NCI-H345 (cell line): Measurements from ENCODE around the gene NUMBL.

Experiments used
- DNase-seq: peaks from one replicate; lab custom pipeline; 2025; lab: John Stamatoyannopoulos, UW

The NUMBL gene

GRCh38 chr19:40716031-40716481 is 25.6 kb upstream of the NUMBL start:
- DNase-seq = peak; percentile 82

- peak; percentile 100 for DNase-seq
Observed at GRCh38 chr19:40714441-40715299, 24.2 kb upstream of the NUMBL start.

GRCh38 chr19:40713939-40714338 is 23.5 kb upstream of the NUMBL start:
- no peak for DNase-seq

- no peak for DNase-seq
Observed at GRCh38 chr19:40709817-40710216, 19.4 kb upstream of the NUMBL start.

- DNase-seq = no peak
Observed at GRCh38 chr19:40707615-40708014, 17.2 kb upstream of the NUMBL start.

- DNase-seq = no peak
Observed at GRCh38 chr19:40705950-40706619, 15.6 kb upstream of the NUMBL start.

GRCh38 chr19:40705362-40705651 is 14.9 kb upstream of the NUMBL start:
- no peak for DNase-seq

- DNase-seq = no peak
Observed at GRCh38 chr19:40704491-40705361, 14.3 kb upstream of the NUMBL start.

GRCh38 chr19:40703029-40703755 is 12.7 kb upstream of the NUMBL start:
- no peak for DNase-seq

GRCh38 chr19:40702337-40703012 is 12.0 kb upstream of the NUMBL start:
- DNase-seq = no peak

- no peak for DNase-seq
Observed at GRCh38 chr19:40701758-40702157, 11.3 kb upstream of the NUMBL start.

- no peak for DNase-seq
Observed at GRCh38 chr19:40700083-40700482, 9.6 kb upstream of the NUMBL start.

- DNase-seq = no peak
Observed at GRCh38 chr19:40697007-40697406, 6.6 kb upstream of the NUMBL start.

- DNase-seq = no peak
Observed at GRCh38 chr19:40695881-40696280, 5.4 kb upstream of the NUMBL start.

- DNase-seq = no peak
Observed at GRCh38 chr19:40693896-40694295, 3.4 kb upstream of the NUMBL start.

- no peak for DNase-seq
Observed at GRCh38 chr19:40693150-40693788, 2.8 kb upstream of the NUMBL start.

- DNase-seq = no peak
Observed at GRCh38 chr19:40692212-40692551, 1.7 kb upstream of the NUMBL start.

GRCh38 chr19:40691421-40692211 is 1.2 kb upstream of the NUMBL start:
- no peak for DNase-seq

GRCh38 chr19:40690693-40691420 is 406 bp upstream of the NUMBL start:
- peak; percentile 98 for DNase-seq
